CD4-positive, alpha-beta T cell (primary cell): ENCODE results near the gene HID1. TPM values are rescaled to one million over a fixed set of nuclear protein-coding genes. Genes with fewer than 3 reads are reported as not detected.

Experiments
- ATAC-seq: fragments of 200-7000 bp; cut with Tn5 transposase; one replicate; pipeline ENCODE4 v1.10.0; 2022; ENCODE audit warnings: mild to moderate bottlenecking; ENCODE audit not compliant: poor library complexity
- CTCF ChIA-PET: fragments of 350-600 bp; sonication (Branson Sonifier 250); formaldehyde crosslinking; loops from one replicate; lab custom pipeline; 2021; ENCODE audit warnings: antibody characterized with exemption, inconsistent platforms; lab: Charles Lee
- POLR2A ChIA-PET: fragments of 350-600 bp; sonication (Branson Sonifier 250); formaldehyde crosslinking; loops from one replicate; lab custom pipeline; 2021; ENCODE audit warnings: antibody characterized with exemption, inconsistent platforms; lab: Charles Lee
- DNase-seq, 14 experiments: peaks; one replicate each; pipeline ENCODE4 v3.0.0-alpha.2; 2013 to 2020; ENCODE audit warnings: mixed read lengths in 2 of 14
- H3K27ac ChIP-seq, 2 donors: one replicate each; pipeline versions ENCODE4 v1.5.1 to v1.7.0; 2013; ENCODE audit warnings: low read length in 2 of 2, low read depth in 1 of 2, mild to moderate bottlenecking in 1 of 2
- H3K27me3 ChIP-seq, 2 experiments: 1 replicate in 1 of 2; 2 replicates in 1 of 2; pipeline versions ENCODE4 v1.6.1 to v1.7.0; 2013; ENCODE audit warnings: low read length in 2 of 2, control low read depth in 1 of 2, mild to moderate bottlenecking in 1 of 2, moderate library complexity in 1 of 2; ENCODE audit not compliant: insufficient read depth in 2 of 2, control insufficient read depth in 1 of 2
- H3K36me3 ChIP-seq: one replicate; pipeline ENCODE4 v1.6.1; 2013; ENCODE audit warnings: low read length, control low read depth; ENCODE audit not compliant: insufficient read depth
- H3K4me1 ChIP-seq: one replicate; pipeline ENCODE4 v1.6.1; 2013; ENCODE audit warnings: low read length, control low read depth; ENCODE audit not compliant: insufficient read depth
- H3K4me3 ChIP-seq: one replicate; pipeline ENCODE4 v1.5.1; 2013; ENCODE audit warnings: mild to moderate bottlenecking, low read length, moderate library complexity
- H3K9me3 ChIP-seq, 2 experiments: 1 replicate in 1 of 2; 2 replicates in 1 of 2; pipeline versions ENCODE4 v1.6.1 to v1.7.0; 2013; ENCODE audit warnings: low read length in 2 of 2, mild to moderate bottlenecking in 2 of 2, control low read depth in 1 of 2, moderate library complexity in 1 of 2; ENCODE audit not compliant: control insufficient read depth in 1 of 2, insufficient read depth in 1 of 2
- H3K27ac Mint-ChIP-seq: one replicate; pipeline ENCODE4 v1.8.0; 2020; ENCODE audit warnings: mixed read lengths
- H3K27me3 Mint-ChIP-seq: one replicate; pipeline ENCODE4 v1.8.0; 2021; ENCODE audit warnings: mixed read lengths
- H3K36me3 Mint-ChIP-seq: one replicate; pipeline ENCODE4 v1.8.0; 2021; ENCODE audit warnings: low read depth, mixed read lengths
- H3K4me1 Mint-ChIP-seq: one replicate; pipeline ENCODE4 v1.8.0; 2021; ENCODE audit warnings: low read depth, mixed read lengths
- H3K4me3 Mint-ChIP-seq: one replicate; pipeline ENCODE4 v1.8.0; 2020; ENCODE audit warnings: mild to moderate bottlenecking, mixed read lengths
- H3K9me3 Mint-ChIP-seq: one replicate; pipeline ENCODE4 v1.8.0; 2020; ENCODE audit warnings: mixed read lengths
- CTCF ChIP-seq: fragments of 200-600 bp; IDR thresholded peaks from one replicate; pipeline ENCODE4 v1.8.0; 2022; ENCODE audit warnings: antibody characterized with exemption, mild to moderate bottlenecking
- intact Hi-C, 2 experiments: fragments of 100-400 bp; cut with DNase I in 1 of 2; cut with micrococcal nuclease in 1 of 2; formaldehyde crosslinking; loops; one replicate each; pipeline versions ENCODE4 v1.15.1 to v1.9.0; 2023 to 2025; cut with DNase I, micrococcal nuclease
- total RNA-seq, 174 experiments: library from RNA in 2 of 174; stranded (reverse) in 2 of 174; gene quantifications; one replicate each; pipeline ENCODE4 v1.2.3 and lab custom pipeline; 2021 to 2026

Gene HID1
- total RNA-seq, 2 experiments from 2014 or later: 31.8 to 31.9 TPM

GRCh38 chr17:75001915-75002843 is 29.6 kb upstream of the HID1 start:
- H3K36me3 Mint-ChIP-seq: no peaks in the 10 kb centered on the region
- Histone ChIP-seq H3K27me3 (peaks cover 0 to 4% of the 10 kb centered on the region in 2 experiments), H3K9me3 (no peaks in the 10 kb centered on the region), H3K27ac (no peak overlapping the region), H3K4me1 (no peaks in the 10 kb centered on the region), H3K36me3 (no peaks in the 10 kb centered on the region), H3K4me3 (no peak overlapping the region)
- intact Hi-C loops: no loop called here
- H3K4me3 Mint-ChIP-seq: no peak overlapping the region
- H3K9me3 Mint-ChIP-seq: no peaks in the 10 kb centered on the region
- no peaks in the 10 kb centered on the region for H3K27me3 Mint-ChIP-seq
- no peak overlapping the region for H3K27ac Mint-ChIP-seq
- TF ChIP-seq CTCF: no peak
- H3K4me1 Mint-ChIP-seq: no peaks in the 10 kb centered on the region
- ChIA-PET CTCF (no interaction called here), POLR2A (interaction anchor here (1.4 kb wide), 1 partner anchor 15 kb away, joined by 3 read pairs; the partner anchor contains the start of gene CDR2L)
- ATAC-seq (no peak), DNase-seq (no peak)

- H3K4me3 ChIP-seq: no peak overlapping the region
- no peaks in the 10 kb centered on the region for H3K36me3 ChIP-seq
- TF ChIP-seq CTCF: no peak
- no peaks in the 10 kb centered on the region for H3K27me3 Mint-ChIP-seq
- H3K4me3 Mint-ChIP-seq: no peak overlapping the region
- no peaks in the 10 kb centered on the region for H3K4me1 Mint-ChIP-seq
- no peaks in the 10 kb centered on the region for H3K9me3 ChIP-seq
- CTCF ChIA-PET: no interaction called here
- H3K36me3 Mint-ChIP-seq: no peaks in the 10 kb centered on the region
- DNase-seq (no peak), ATAC-seq (no peak)
- intact Hi-C loops: no loop called here
- H3K9me3 Mint-ChIP-seq: no peaks in the 10 kb centered on the region
- H3K27me3 ChIP-seq: no peaks in the 10 kb centered on the region
- no peak overlapping the region for H3K27ac Mint-ChIP-seq
- POLR2A ChIA-PET: interaction anchor here (0.8 kb wide), 1 partner anchor 12 kb away, joined by 3 read pairs; no protein-coding TSS in a partner anchor
- no peak overlapping the region for H3K27ac ChIP-seq
- H3K4me1 ChIP-seq: no peaks in the 10 kb centered on the region
These were observed 27.0 kb upstream of the HID1 start for GRCh38 chr17:74999523-74999922.

GRCh38 chr17:74998783-74999182 is 26.2 kb upstream of the HID1 start:
- Mint-ChIP-seq H3K27me3 (no peaks in the 10 kb centered on the region), H3K27ac (no peak overlapping the region), H3K36me3 (no peaks in the 10 kb centered on the region), H3K9me3 (no peaks in the 10 kb centered on the region), H3K4me3 (no peak overlapping the region), H3K4me1 (no peaks in the 10 kb centered on the region)
- no peak for ATAC-seq
- Histone ChIP-seq H3K36me3 (no peaks in the 10 kb centered on the region), H3K9me3 (no peaks in the 10 kb centered on the region), H3K27ac (no peak overlapping the region), H3K4me3 (no peak overlapping the region), H3K27me3 (no peaks in the 10 kb centered on the region), H3K4me1 (no peaks in the 10 kb centered on the region)
- DNase-seq: no peak
- ChIA-PET POLR2A (interaction anchor here (0.8 kb wide), 1 partner anchor 13 kb away, joined by 3 read pairs; no protein-coding TSS in a partner anchor), CTCF (interaction anchor here (0.7 kb wide), 1 partner anchor 37 kb away, joined by 4 read pairs; no protein-coding TSS in a partner anchor)
- intact Hi-C loops: no loop called here
- TF ChIP-seq CTCF: no peak
